C4-2B (cell line): Measurements from ENCODE around the gene CCDC51.
A peak's percentile ranks its signal among the peaks of the same experiment; 100 is the strongest.
"Not testable (repeated sequence)": the region's sequence is repeated elsewhere in the genome, so short reads cannot be mapped to it uniquely, and the experiment has no call there.

Experiments used
- H3K27ac ChIP-seq: fragments of 450-650 bp; 2 replicates; pipeline ENCODE4 v1.5.1; 2017
- ZFX ChIP-seq: fragments of 450-650 bp; IDR thresholded peaks from 2 replicates; pipeline ENCODE4 v1.6.1; 2017
- TF ChIP-seq, protein P1 (sequence below): fragments of 450-650 bp; conservative IDR thresholded peaks from 2 replicates; pipeline ENCODE4 v1.5.1; 2017; ENCODE audit warnings: mild to moderate bottlenecking

The CCDC51 gene, protein sequence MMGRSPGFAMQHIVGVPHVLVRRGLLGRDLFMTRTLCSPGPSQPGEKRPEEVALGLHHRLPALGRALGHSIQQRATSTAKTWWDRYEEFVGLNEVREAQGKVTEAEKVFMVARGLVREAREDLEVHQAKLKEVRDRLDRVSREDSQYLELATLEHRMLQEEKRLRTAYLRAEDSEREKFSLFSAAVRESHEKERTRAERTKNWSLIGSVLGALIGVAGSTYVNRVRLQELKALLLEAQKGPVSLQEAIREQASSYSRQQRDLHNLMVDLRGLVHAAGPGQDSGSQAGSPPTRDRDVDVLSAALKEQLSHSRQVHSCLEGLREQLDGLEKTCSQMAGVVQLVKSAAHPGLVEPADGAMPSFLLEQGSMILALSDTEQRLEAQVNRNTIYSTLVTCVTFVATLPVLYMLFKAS

DNA sequence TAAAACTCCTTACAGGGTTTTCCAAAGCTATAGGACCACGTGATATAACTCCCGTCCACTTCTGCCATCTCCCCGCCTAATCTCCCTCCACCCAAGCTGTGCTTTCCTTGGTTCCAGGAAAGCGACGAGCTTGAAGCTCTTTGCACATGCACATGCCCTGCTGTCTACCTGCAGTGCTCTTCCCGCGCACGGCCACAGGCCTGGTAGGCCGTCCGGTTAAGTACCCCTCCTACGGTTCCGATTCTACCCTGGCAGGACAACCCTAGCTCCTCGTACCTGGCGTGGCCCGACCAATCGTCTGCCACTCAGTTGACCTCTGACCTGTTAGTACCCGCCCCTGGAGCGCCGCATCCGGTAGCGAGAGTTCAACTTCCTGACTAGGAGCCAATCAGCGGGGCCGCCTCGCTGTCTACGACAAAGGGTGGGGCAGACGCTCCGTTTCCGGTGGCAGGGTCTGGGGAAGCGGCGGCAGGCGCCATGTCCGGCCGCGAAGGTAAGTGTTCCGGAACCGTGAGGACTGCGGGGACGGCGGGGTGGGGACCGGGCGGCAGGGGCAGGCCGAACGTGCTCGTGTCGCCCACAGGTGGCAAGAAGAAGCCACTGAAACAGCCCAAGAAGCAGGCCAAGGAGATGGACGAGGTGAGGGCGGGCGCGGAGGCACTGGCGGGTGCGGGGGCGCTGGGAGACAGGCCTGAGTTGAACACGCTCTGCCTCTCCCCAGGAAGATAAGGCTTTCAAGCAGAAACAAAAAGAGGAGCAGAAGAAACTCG, at the start of gene CCDC51, which contains the start of gene TMA7:
Gene CCDC51, minus strand, starts transcription at position 300 of the 770 bp plus-strand sequence. CDS start 4,991 bp downstream, outside the sequence.
Gene TMA7, plus strand, starts transcription at position 438 of the 770 bp plus-strand sequence. Its CDS starts 40 bp downstream, at position 478.
- peak within 1 kb of the TSS; percentile 90 for H3K27ac ChIP-seq
- TF ChIP-seq, protein P1, sequence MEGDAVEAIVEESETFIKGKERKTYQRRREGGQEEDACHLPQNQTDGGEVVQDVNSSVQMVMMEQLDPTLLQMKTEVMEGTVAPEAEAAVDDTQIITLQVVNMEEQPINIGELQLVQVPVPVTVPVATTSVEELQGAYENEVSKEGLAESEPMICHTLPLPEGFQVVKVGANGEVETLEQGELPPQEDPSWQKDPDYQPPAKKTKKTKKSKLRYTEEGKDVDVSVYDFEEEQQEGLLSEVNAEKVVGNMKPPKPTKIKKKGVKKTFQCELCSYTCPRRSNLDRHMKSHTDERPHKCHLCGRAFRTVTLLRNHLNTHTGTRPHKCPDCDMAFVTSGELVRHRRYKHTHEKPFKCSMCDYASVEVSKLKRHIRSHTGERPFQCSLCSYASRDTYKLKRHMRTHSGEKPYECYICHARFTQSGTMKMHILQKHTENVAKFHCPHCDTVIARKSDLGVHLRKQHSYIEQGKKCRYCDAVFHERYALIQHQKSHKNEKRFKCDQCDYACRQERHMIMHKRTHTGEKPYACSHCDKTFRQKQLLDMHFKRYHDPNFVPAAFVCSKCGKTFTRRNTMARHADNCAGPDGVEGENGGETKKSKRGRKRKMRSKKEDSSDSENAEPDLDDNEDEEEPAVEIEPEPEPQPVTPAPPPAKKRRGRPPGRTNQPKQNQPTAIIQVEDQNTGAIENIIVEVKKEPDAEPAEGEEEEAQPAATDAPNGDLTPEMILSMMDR, result no peak
- peak; percentile 38; the same call in 1 of the 2 replicates for TF ChIP-seq ZFX

DNA sequence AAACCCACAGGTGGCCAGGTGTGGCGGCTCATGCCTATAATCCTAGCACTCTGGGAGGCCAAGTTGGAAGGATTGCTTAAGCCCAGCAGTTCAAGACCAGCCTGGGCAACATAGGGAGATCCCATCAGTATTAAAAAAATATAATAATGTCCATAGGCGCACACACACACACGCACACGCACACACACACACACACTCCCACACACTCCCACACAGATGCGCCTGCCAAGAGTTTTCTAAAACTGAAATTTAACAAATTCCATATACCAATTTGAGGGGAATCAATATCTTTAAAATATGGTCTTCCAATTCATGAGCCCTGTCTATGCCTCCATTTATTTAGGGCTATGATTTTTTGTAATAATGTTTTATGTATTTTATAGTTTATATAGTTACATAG, 47.0 kb upstream of the CCDC51 start:
- no peak overlapping the region for H3K27ac ChIP-seq
- TF ChIP-seq, protein P1, result no peak
- no peak for TF ChIP-seq ZFX

GRCh38 chr3:48482822-48483221, 42.9 kb upstream of the CCDC51 start:
- H3K27ac ChIP-seq, result not testable (repeated sequence)

GRCh38 chr3:48480891-48481290, 41.0 kb upstream of the CCDC51 start:
- not testable (repeated sequence) for H3K27ac ChIP-seq

- no peak for TF ChIP-seq ZFX
- TF ChIP-seq, protein P1, result no peak
- no peak overlapping the region for H3K27ac ChIP-seq
Observed at GRCh38 chr3:48478626-48479555, 39.0 kb upstream of the CCDC51 start.

DNA sequence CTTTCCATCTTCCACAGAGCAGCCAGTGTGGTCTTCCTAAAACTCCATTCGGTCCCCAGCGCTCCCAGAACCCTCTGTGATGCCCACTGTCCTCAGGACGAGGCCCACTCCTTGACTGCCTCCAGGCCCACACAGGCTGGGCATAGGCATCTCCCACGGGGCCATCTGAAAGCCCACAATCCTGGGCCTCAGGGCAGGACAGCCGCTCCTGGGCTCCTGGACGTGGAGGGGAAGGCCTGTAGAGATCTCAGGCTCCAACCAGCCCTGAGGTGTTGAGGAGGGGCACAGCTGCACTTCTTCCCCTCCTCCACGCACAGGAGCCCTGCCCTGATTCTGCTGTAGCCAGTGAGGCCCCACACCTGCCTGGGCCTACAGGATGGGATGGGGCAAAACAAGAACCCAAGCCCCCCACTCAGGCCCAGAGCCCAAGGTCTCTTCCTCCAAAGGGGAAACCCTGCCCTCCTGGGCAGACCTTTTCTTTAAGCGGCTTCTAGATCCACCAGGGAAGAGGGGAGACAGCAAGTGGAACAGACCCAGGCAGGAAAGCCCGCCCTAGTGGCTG, 38.1 kb upstream of the CCDC51 start:
- TF ChIP-seq ZFX, result no peak
- TF ChIP-seq, protein P1, result no peak
- H3K27ac ChIP-seq, result no peak overlapping the region

GRCh38 chr3:48476426-48477053, 36.6 kb upstream of the CCDC51 start:
- TF ChIP-seq, protein P1, result no peak
- no peak overlapping the region for H3K27ac ChIP-seq
